ENCODE data around the gene SBNO2.

GRCh38 chr19:1153891-1154730, 20.0 kb downstream of the SBNO2 start:
- no peak for TF ChIP-seq MAX (IDR thresholded peaks at IDR 0.05; ENCODE audit: insufficient read depth, insufficient read length)
- no peak for TF ChIP-seq POLR2A (IDR thresholded peaks at IDR 0.05; ENCODE audit: low read depth, low read length)
- TF ChIP-seq CTCF (IDR thresholded peaks at IDR 0.05; ENCODE audit: extremely low read depth in 1 of 2, insufficient read depth in 1 of 2, low read depth in 1 of 2, low read length in 2 of 2): no peak
- no peak for TF ChIP-seq POLR2AphosphoS5 (IDR thresholded peaks at IDR 0.05; ENCODE audit: insufficient read depth, low read depth, low read length)

Measured in endothelial cell of umbilical vein (primary cell).